Neural cell (in vitro differentiated cells): ENCODE data around the gene CEACAM19.

Experiments used
- CTCF ChIP-seq: fragments of 450-650 bp; IDR thresholded peaks from 2 replicates; pipeline ENCODE4 v1.5.1; 2014; ENCODE audit warnings: antibody characterized with exemption, mild to moderate bottlenecking, moderate library complexity; ENCODE audit not compliant: poor library complexity, severe bottlenecking
- EP300 ChIP-seq: fragments of 450-650 bp; conservative IDR thresholded peaks from 2 replicates; pipeline ENCODE4 v1.6.1; 2014; ENCODE audit warnings: antibody characterized with exemption, mild to moderate bottlenecking, moderate library complexity; ENCODE audit not compliant: poor library complexity, severe bottlenecking
- EZH2 ChIP-seq: fragments of 200-600, 300-800 bp; shearing (Covaris generic), sonication (generic); IDR thresholded peaks from 2 replicates; pipeline ENCODE4 v1.6.1; 2014; ENCODE audit warnings: antibody characterized with exemption, low read length, borderline replicate concordance, mild to moderate bottlenecking; ENCODE audit not compliant: insufficient read depth, poor library complexity, severe bottlenecking
- POLR2AphosphoS5 ChIP-seq: IDR thresholded peaks from 2 replicates; pipeline ENCODE4 v1.6.1; 2012
- RAD21 ChIP-seq: fragments of 450-650 bp; conservative IDR thresholded peaks from 2 replicates; pipeline ENCODE4 v1.6.1; 2014; ENCODE audit warnings: antibody characterized with exemption, mild to moderate bottlenecking, moderate library complexity
- SMC3 ChIP-seq: fragments of 450-650 bp; conservative IDR thresholded peaks from 2 replicates; pipeline ENCODE4 v1.6.1; 2014; ENCODE audit warnings: antibody characterized with exemption, mild to moderate bottlenecking, moderate library complexity; ENCODE audit not compliant: poor library complexity

- TF ChIP-seq CTCF (no peak), EP300 (no peak), POLR2AphosphoS5 (no peak), RAD21 (no peak), SMC3 (no peak), EZH2 (no peak)
These were observed 46.3 kb downstream of the CEACAM19 start for GRCh38 chr19:44717603-44718002.
